Fibroblast of lung (primary cell): Measurements from ENCODE around the gene ZNF180.

Source experiments
- CTCF ChIP-seq, 2 donors: IDR thresholded peaks in 1 of 2; conservative IDR thresholded peaks in 1 of 2; 1 replicate in 1 of 2; 2 replicates in 1 of 2; pipeline ENCODE4 v1.5.1; 2011 to 2012; ENCODE audit warnings: low read length in 2 of 2, control low read depth in 1 of 2, inconsistent platforms in 1 of 2, low read depth in 1 of 2, mild to moderate bottlenecking in 1 of 2
- EZH2 ChIP-seq: IDR thresholded peaks from 2 replicates; pipeline ENCODE4 v1.5.1; 2012; ENCODE audit warnings: low read length, control low read depth, mild to moderate bottlenecking; ENCODE audit errors: missing control alignments

GRCh38 chr19:44499962-44500949, at the start of gene ZNF180:
- TF ChIP-seq CTCF (conservative IDR thresholded peaks at IDR 0.05 in 1 of 2, IDR thresholded peaks at IDR 0.05 in 1 of 2; ENCODE audit: low read depth in 1 of 2, low read length in 2 of 2) (peak; percentile 34 to 46), EZH2 (no peak)
